Liver (tissue), 3 donors: ENCODE measurements around the gene NOP16.

Experiments
- CTCF ChIP-seq: fragments of 150-350 bp; IDR thresholded peaks from 2 replicates; pipeline ENCODE4 v1.5.1; 2017; ENCODE audit warnings: improper control_type of control experiment, low read depth, low read length; ENCODE audit not compliant: missing input control
- EGR1 ChIP-seq, 2 donors: IDR thresholded peaks; 2 replicates each; pipeline ENCODE4 v1.6.1; 2016 to 2018; ENCODE audit warnings: antibody characterized with exemption in 2 of 2, low read depth in 2 of 2
- FOXA1 ChIP-seq: IDR thresholded peaks from 2 replicates; pipeline ENCODE4 v1.6.1; 2016; ENCODE audit warnings: antibody characterized with exemption
- GABPA ChIP-seq, 2 donors: IDR thresholded peaks in 1 of 2; conservative IDR thresholded peaks in 1 of 2; 2 replicates each; pipeline ENCODE4 v1.6.1; 2016; ENCODE audit warnings: antibody characterized with exemption in 2 of 2, mild to moderate bottlenecking in 1 of 2, moderate library complexity in 1 of 2
- HNF4G ChIP-seq: IDR thresholded peaks from 2 replicates; pipeline ENCODE4 v1.6.1; 2016; ENCODE audit warnings: antibody characterized with exemption
- JUND ChIP-seq, 2 donors: IDR thresholded peaks; 2 replicates each; pipeline ENCODE4 v1.6.1; 2016; ENCODE audit warnings: antibody characterized with exemption in 2 of 2
- RAD21 ChIP-seq, 2 donors: IDR thresholded peaks; 2 replicates each; pipeline ENCODE4 v1.6.1; 2016; ENCODE audit warnings: antibody characterized with exemption in 2 of 2, mild to moderate bottlenecking in 2 of 2
- RXRA ChIP-seq, 2 donors: IDR thresholded peaks; 2 replicates each; pipeline ENCODE4 v1.6.1; 2017 to 2018; ENCODE audit warnings: antibody characterized with exemption in 2 of 2, mild to moderate bottlenecking in 1 of 2
- SP1 ChIP-seq: IDR thresholded peaks from 2 replicates; pipeline ENCODE4 v1.6.1; 2018; ENCODE audit warnings: antibody characterized with exemption, mild to moderate bottlenecking
- TAF1 ChIP-seq: conservative IDR thresholded peaks from 2 replicates; pipeline ENCODE4 v1.6.1; 2016; ENCODE audit warnings: antibody characterized with exemption, mild to moderate bottlenecking
- YY1 ChIP-seq: IDR thresholded peaks from 2 replicates; pipeline ENCODE4 v1.6.1; 2016; ENCODE audit warnings: antibody characterized with exemption, mild to moderate bottlenecking
- TF ChIP-seq, protein P1 (sequence below): IDR thresholded peaks from 2 replicates; pipeline ENCODE4 v1.6.1; 2016; ENCODE audit warnings: antibody characterized with exemption
- TF ChIP-seq, protein P2 (sequence below): IDR thresholded peaks from 2 replicates; pipeline ENCODE4 v1.6.1; 2016; ENCODE audit warnings: antibody characterized with exemption, mild to moderate bottlenecking
- TF ChIP-seq, protein P3 (sequence below): IDR thresholded peaks from 2 replicates; pipeline ENCODE4 v1.6.1; 2016; ENCODE audit warnings: antibody characterized with exemption
- donor health status: healthy.
- donor health status: healthy.

GRCh38 chr5:176420086-176420485 is 31.7 kb upstream of the NOP16 start:
- TF ChIP-seq RXRA (IDR thresholded peaks at IDR 0.05) (no peak), CTCF (no peak), YY1 (no peak), EGR1 (IDR thresholded peaks at IDR 0.05; ENCODE audit: low read depth in 2 of 2) (no peak), SP1 (no peak), GABPA (IDR thresholded peaks at IDR 0.05 in 1 of 2, conservative IDR thresholded peaks at IDR 0.05 in 1 of 2) (no peak), RAD21 (IDR thresholded peaks at IDR 0.05) (no peak), FOXA1 (no peak), JUND (IDR thresholded peaks at IDR 0.05) (no peak), TAF1 (no peak), HNF4G (no peak)
- TF ChIP-seq, protein P1, sequence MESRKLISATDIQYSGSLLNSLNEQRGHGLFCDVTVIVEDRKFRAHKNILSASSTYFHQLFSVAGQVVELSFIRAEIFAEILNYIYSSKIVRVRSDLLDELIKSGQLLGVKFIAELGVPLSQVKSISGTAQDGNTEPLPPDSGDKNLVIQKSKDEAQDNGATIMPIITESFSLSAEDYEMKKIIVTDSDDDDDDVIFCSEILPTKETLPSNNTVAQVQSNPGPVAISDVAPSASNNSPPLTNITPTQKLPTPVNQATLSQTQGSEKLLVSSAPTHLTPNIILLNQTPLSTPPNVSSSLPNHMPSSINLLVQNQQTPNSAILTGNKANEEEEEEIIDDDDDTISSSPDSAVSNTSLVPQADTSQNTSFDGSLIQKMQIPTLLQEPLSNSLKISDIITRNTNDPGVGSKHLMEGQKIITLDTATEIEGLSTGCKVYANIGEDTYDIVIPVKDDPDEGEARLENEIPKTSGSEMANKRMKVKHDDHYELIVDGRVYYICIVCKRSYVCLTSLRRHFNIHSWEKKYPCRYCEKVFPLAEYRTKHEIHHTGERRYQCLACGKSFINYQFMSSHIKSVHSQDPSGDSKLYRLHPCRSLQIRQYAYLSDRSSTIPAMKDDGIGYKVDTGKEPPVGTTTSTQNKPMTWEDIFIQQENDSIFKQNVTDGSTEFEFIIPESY: no peak
- TF ChIP-seq, protein P2, sequence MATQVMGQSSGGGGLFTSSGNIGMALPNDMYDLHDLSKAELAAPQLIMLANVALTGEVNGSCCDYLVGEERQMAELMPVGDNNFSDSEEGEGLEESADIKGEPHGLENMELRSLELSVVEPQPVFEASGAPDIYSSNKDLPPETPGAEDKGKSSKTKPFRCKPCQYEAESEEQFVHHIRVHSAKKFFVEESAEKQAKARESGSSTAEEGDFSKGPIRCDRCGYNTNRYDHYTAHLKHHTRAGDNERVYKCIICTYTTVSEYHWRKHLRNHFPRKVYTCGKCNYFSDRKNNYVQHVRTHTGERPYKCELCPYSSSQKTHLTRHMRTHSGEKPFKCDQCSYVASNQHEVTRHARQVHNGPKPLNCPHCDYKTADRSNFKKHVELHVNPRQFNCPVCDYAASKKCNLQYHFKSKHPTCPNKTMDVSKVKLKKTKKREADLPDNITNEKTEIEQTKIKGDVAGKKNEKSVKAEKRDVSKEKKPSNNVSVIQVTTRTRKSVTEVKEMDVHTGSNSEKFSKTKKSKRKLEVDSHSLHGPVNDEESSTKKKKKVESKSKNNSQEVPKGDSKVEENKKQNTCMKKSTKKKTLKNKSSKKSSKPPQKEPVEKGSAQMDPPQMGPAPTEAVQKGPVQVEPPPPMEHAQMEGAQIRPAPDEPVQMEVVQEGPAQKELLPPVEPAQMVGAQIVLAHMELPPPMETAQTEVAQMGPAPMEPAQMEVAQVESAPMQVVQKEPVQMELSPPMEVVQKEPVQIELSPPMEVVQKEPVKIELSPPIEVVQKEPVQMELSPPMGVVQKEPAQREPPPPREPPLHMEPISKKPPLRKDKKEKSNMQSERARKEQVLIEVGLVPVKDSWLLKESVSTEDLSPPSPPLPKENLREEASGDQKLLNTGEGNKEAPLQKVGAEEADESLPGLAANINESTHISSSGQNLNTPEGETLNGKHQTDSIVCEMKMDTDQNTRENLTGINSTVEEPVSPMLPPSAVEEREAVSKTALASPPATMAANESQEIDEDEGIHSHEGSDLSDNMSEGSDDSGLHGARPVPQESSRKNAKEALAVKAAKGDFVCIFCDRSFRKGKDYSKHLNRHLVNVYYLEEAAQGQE: no peak
- TF ChIP-seq, protein P3, sequence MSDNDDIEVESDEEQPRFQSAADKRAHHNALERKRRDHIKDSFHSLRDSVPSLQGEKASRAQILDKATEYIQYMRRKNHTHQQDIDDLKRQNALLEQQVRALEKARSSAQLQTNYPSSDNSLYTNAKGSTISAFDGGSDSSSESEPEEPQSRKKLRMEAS: no peak
